ENCODE data around the gene LMNA. TPM values are rescaled to one million over a fixed set of nuclear protein-coding genes. Genes with fewer than 3 reads are reported as not detected.
"Not testable (repeated sequence)": the region's sequence is repeated elsewhere in the genome, so short reads cannot be mapped to it uniquely, and the experiment has no call there.

Gene LMNA
- total and polyA plus RNA-seq, 2 of the 4 experiments (the other 2 are of a cell fraction) = 563 to 755 TPM

DNA sequence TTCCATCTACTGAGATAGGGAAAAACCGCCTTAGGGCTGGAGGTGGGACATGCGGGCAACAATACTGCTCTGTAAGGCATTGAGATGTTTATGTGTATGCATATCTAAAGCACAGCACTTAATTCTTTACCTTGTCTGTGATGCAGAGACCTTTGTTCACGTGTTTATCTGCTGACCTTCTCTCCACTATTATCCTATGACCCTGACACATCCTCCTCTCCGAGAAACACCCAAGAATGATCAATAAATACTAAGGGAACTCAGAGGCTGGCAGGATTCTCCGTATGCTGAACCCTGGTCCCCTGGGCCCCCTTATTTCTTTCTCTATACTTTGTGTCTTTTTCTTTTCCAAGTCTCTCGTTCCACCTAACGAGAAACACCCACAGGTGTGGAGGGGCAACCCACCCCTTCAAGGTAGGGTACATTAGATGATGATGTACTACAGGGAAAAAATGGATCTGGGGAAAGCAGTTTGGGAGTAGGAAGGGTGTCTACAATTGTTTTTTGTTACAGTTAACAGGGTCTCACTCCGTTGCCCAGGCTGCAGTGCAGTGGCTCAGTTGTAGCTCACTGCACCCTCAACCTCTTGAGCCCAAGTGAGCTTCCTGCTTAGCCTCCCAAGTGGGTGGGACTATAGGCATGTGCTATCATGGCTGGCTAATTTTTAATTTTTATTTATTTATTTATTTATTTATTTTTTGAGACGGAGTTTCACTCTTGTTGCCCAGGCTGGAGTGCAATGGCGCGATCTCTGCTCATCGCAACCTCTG lies 67.7 kb downstream of the LMNA start:
- H4K5ac ChIP-seq (ENCODE audit: low read depth, low read length); CTCF ChIA-PET; H2AK5ac ChIP-seq (ENCODE audit: low read depth, low read length); H2AK9ac ChIP-seq (replicated peaks; ENCODE audit: low read depth, low read length, poor library complexity); H3K9ac ChIP-seq (ENCODE audit: low read depth, low read length); H3K9me3 ChIP-seq (ENCODE audit: control insufficient read depth, insufficient read depth, low read length); H3K4me1 ChIP-seq (ENCODE audit: control insufficient read depth, insufficient read depth, low read length); H3K23ac ChIP-seq (ENCODE audit: low read depth, low read length); intact Hi-C loops (cut with micrococcal nuclease); H2BK120ac ChIP-seq (ENCODE audit: low read depth, low read length); H4K20me1 ChIP-seq (ENCODE audit: insufficient read depth, low read length); H2BK20ac ChIP-seq (ENCODE audit: low read depth, low read length); H3K56ac ChIP-seq (ENCODE audit: extremely low read depth, insufficient read depth, low read length); H3K79me1 ChIP-seq (ENCODE audit: low read depth in 1 of 2, low read length in 2 of 2); H3K9me1 ChIP-seq (ENCODE audit: insufficient read depth, low read length); H3K14ac ChIP-seq (replicated peaks; ENCODE audit: low read depth, low read length); H4K91ac ChIP-seq (ENCODE audit: insufficient read depth, low read depth, low read length); in situ Hi-C loops (cut with MboI; ENCODE audit: low sequenced_read_pairs); ATAC-seq (ENCODE audit: low read depth); dilution Hi-C loops (cut with HindIII; ENCODE audit: low sequenced_read_pairs, unreplicated experiment); H2BK5ac ChIP-seq (ENCODE audit: low read depth, low read length, poor library complexity, severe bottlenecking); H3K36me3 ChIP-seq (ENCODE audit: control insufficient read depth, insufficient read depth, low read length); H4K8ac ChIP-seq (ENCODE audit: low read depth in 2 of 2, low read length in 2 of 2); H3K18ac ChIP-seq (ENCODE audit: low read depth, low read length); H2AFZ ChIP-seq (replicated peaks; ENCODE audit: low read length, poor library complexity); H3K27me3 ChIP-seq (ENCODE audit: control insufficient read depth, insufficient read depth, low read length); H3K4ac ChIP-seq (ENCODE audit: low read depth, low read length); BruUV-seq (replicated peaks); H3K4me3 ChIP-seq (ENCODE audit: insufficient read depth, low read depth, low read length); H3K27ac ChIP-seq (ENCODE audit: insufficient read depth, low read length); DNase-seq; H3K4me2 ChIP-seq (ENCODE audit: low read depth, low read length); H2BK15ac ChIP-seq (ENCODE audit: low read depth, low read length); POLR2A ChIA-PET (ENCODE audit: unreplicated experiment): not testable (repeated sequence)
- no CpG with 5 or more reads among the region's 12 CpGs for WGBS, 2 experiments (ENCODE audit: extremely low coverage in 2 of 2, insufficient read length in 1 of 2)
